Stimulated activated CD4-positive, alpha-beta T cell treated with anti-CD3 and anti-CD28 coated beads, Interleukin-2, amount 100 ng/mL, for 48 hours (primary cell): ENCODE data around the gene TMEM250.

Source experiments
- DNase-seq, 2 donors: peaks; one replicate each; pipeline ENCODE4 v3.0.0-alpha.2; 2020

Gene TMEM250

DNA sequence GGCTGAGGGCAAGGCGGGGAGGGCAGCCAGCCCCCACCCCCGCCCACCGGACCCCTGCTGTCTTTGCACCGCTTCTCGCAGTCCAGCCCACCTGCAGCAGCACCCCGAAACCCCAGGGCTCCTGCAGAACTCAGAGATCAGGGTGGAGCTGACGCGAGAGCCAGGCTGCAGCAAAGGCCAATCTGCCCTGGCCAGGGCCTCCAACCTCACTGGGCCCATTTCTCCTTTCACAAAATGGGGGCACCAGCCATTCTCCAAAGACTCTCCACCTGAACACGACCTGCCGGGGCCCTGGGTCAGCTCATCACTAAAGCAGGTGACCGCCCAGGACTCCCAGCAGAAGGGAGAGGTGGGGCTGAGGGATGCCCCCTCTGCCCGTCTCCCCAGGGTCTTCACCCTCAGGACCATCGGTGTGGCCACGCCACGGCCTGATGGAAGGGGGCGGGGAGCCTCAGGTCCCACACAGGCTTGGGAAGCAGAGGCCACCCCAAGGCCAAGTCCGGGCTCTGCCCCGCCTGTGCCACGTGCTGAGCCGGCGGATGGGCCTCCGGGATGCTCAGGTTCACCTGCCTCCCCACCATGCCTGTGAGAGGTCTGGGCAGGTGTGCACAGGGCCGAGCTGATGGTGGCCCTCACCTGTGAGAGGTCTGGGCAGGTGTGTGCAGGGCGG lies 36.7 kb downstream of the TMEM250 start:
- no peak for DNase-seq

DNA sequence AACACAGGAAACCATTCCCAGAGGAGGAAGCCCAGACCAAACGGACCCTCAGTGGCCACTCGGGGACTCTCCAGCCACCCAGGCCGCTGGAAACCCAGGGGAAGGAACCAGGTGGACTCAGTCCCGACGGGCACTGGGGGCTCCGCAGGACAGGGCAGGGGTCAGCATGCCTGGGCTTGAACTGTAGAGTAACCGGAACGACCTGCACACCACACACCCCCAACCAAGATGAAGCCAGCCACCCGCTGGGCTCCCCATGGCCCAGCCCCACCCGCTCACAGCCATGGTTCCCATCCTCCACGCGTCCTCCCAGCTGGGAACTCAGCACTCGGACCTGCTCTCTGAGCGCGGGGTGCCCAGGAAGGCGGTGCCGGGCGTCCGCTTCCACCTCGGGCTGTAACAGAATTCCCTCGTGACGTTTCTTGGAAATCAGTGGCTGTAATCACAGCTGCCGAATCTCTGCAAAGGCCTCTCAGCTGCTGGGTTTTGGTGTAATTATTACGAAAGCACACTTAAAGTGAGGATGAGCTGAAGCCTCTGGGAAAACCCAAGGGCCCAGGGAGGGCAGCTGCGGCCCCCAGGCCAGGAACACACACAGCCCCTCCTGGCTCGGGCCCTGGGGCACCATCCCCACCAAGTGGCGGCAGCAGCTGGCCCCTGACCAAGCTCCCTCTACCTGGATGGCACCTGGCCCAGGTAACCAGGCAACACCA lies 37.4 kb downstream of the TMEM250 start:
- DNase-seq, result no peak

DNA sequence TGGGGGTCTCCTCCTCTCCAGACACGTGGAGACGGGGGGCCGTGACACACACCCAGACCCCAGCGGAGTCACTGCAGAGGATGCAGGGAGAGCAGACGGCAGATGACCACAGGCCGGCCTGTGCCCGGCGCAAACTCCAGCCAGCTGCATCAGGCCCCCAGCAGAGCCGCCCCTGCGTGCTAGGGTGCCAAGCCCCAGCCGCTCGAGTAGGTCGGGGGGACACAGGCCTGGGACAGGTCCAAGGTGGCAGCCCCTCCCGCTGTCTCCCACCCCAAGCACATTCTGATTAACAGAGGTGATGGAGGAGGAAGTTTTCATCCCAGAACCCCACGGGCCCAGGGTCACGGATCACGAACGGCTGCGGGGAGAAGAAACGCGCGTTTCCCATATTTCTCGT lies 38.0 kb downstream of the TMEM250 start:
- no peak for DNase-seq

DNA sequence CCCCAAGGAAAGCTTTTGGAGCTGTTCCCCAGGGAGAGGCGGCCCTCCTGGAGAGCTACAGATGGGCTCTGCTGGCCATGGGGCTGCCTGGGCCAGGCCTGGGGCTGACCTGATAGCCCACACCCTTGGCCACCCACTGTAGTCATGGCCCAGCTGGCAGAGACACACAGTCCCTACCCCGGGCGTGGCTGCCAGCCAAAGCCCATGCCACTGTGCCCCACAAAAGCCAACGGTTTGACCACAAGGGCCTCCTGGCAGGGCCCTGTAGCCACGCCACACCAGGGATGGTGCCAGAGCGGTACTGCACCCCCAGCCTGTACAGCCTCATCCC lies 38.8 kb downstream of the TMEM250 start:
- DNase-seq, result no peak

DNA sequence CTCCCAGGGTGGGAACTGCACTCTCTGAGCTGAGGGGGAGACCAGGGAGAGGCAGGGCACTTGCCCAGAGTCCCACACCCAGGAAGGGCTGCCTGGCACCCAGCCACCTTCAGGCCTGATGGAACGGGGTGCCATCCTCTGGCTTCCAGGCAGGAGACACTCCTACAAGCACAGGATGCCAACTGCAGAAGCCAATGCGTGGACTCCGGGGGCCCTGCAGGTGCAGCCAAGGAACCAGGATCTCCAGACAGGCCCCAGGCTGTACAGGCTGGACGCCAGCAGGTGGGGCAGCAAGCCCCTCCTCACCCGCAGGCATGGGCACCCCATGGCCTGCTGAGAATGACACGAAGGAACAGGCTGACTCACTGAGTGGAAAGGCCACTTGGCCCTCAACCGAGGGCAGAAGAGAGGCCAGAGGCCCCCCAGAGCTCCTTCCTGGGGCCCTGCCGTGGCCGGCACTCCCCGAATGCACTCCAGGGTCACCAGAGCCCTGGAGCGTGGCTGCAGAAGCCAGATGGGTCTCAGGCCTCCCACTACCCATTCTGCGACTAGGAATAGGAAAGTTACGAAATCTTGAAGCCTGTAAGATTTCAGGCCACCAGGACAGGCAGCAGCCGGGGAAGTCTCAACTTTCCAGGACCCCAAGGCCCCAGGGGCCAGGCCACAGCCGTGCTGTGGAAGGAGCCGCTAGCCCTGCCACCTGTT lies 39.3 kb downstream of the TMEM250 start:
- no peak for DNase-seq

DNA sequence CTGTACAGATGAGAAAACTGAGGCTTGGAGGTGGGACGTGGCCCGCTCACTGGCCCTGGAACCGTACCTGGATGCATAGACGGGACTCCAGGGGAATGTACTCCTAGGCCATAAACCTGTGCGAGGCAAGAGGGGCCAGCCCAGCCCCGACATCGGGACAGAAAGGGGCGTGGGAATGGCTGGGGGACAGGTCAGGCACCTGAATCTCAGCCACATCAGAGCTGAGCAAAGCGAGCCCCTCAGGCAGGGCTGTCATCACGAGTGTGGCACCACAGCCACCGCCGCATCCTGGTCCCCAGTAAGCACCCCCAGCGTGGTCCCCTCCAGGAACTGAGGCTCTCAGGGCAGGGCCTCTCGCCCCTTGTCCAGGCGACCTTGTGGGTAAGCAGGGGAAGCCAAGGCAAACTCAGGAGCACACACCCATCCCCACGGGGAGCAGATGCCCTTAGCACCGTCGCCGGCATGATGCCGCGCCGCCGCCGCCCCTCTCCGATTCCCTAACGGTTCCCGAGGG lies 40.1 kb downstream of the TMEM250 start:
- no peak for DNase-seq

DNA sequence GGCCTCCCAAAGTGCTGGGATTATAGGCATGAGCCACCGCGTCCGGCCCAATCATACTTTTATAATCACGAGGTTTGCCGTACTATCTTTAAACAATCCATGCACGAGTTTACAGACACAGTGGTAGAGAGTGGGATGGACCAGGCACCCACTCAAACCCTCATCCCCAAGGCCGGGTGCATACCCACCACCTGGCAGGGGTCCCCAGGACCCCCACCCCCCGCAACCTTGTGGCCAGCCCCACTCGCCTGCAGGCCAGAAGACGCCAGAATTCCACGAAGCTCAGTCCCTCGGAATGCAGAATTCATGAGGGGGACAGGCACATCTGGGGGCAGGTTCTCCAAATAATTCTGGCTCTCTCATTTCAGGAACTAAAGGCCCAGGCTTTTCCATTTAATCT lies 40.7 kb downstream of the TMEM250 start:
- DNase-seq, result no peak

DNA sequence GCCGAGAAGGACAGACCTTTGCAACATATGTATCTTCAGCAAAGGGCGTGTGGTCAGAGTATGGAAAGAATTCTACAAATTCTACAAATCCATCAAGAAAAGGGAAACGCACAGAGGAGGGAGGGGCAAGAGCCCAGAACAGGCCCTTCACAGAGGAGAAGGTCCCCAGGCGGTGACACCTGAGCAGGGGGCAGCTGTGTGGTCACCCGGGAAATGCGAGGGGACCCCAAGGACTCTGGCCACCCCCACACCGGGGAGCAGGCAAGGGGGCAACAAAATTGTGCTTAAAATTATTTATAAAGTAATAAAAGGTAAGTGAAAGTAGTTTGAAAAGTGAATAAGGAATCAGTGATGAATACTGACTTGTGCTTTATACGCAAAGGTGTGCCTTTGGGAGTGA lies 41.2 kb downstream of the TMEM250 start:
- no peak for DNase-seq

DNA sequence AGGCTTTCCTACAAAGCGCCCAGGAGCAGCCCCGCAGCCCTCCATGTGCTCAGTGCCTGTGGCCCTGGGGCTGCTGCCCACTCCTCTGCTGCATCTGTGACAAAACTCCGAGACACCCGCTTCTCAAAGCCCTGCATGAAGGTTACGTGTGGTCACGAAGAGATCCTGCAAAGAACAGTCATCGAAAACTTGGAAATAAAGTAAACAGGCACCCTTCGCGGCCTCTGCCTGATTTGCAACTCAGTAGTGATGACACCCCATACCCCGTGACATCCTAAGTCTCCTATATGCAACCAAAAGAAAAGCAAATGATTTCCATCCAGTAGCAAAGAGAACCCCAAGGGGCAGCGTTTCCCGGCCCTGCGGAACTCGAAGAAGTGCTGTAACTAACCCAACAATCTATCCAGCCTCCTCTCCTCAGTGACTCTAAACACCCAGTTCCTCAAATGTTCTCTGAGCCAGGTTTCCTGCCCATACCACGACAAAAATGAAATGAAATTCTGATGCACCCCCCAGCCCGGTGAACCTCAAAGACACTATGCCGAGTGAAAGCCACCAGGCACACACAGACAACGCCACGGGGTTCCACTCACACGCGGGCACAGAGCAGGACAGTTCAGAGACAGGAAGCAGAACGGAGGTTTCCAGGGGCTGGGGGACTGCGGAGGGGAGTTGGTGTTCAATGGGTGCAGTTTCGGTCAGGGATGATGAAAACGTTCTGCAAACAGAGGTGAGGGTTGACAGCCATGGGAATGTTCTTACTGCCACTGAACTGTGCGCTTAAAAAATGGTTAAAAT lies 42.6 kb downstream of the TMEM250 start:
- no peak for DNase-seq

DNA sequence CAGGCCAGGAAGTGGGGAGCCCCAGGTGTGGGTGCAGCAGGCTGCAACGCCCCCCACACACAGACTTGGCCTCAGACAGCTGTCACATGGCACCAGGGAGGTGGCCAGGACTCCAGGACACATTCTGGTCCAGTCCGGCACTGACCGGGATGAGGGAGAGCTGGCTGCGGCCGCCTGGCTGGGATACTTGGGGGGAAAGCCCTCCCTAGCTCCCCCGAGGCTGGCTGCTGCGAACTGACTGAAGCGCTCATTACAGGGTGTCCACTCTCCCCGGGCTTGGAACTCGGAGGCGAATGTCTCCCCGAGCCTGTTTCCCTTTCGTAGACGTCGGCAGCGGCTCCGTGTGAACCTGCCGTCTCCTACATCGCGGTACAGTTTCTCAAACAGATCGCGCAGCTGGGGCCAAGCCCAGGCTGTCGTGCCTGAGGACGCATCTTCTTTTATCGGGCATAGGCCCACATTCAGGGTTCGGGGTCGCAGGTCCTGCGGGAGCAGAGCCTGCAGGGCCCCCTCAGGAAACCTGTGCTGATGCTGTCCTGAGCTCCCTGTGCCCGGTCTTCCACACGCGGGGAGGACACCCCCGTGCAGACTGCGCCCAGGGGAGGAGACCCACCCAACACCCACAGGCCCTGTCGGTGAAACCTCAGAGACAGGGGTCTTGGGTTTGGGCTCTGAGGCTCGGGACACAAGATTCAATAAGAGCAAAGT lies 43.4 kb downstream of the TMEM250 start:
- DNase-seq, result no peak

DNA sequence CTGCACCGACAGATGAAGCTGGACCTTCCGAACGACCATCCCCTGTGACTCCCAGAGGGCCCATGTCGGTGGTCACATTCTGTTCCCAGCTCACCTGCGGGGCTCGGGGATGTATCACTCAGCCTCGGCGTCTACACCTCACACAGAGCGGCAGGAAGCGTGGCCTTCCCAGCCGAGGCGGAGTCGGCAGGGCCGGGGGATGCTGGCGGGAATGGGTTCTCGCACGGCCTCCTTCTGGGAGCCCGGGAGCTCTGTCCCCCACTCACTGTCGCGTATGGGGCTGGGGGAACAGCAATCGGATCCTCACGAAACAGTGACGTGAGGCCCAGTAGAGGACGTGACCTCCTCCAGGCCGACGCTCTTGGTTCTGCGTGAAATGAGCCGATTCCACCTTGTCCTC lies 44.0 kb downstream of the TMEM250 start:
- no peak for DNase-seq
